Nephron progenitor cell (in vitro differentiated cells): Measurements from ENCODE around the gene CLEC16A.

Experiments
- DNase-seq: peaks from one replicate; pipeline ENCODE4 v3.0.0; 2021
- H3K27ac Mint-ChIP-seq: 2 replicates; pipeline ENCODE4 v1.8.0; 2021; ENCODE audit warnings: mild to moderate bottlenecking, moderate library complexity, mixed read lengths
- H3K27me3 Mint-ChIP-seq: 2 replicates; pipeline ENCODE4 v1.8.0; 2021; ENCODE audit warnings: mild to moderate bottlenecking, low read depth, mixed read lengths; ENCODE audit not compliant: poor library complexity
- H3K36me3 Mint-ChIP-seq: 2 replicates; pipeline ENCODE4 v1.8.0; 2021; ENCODE audit warnings: low read depth, mixed read lengths
- H3K4me1 Mint-ChIP-seq: 2 replicates; pipeline ENCODE4 v1.8.0; 2021; ENCODE audit warnings: mixed read lengths
- H3K4me3 Mint-ChIP-seq: 2 replicates; pipeline ENCODE4 v1.8.0; 2021; ENCODE audit warnings: mild to moderate bottlenecking, moderate library complexity, mixed read lengths
- H3K9me3 Mint-ChIP-seq: 2 replicates; pipeline ENCODE4 v1.8.0; 2021; ENCODE audit warnings: mild to moderate bottlenecking, moderate library complexity, mixed read lengths
- TF ChIP-seq, protein P1 (sequence below): fragments of 200-600 bp; sonication (generic); IDR thresholded peaks from 2 replicates; pipeline ENCODE4 v1.5.0; 2021; ENCODE audit warnings: antibody characterized with exemption

The CLEC16A gene

DNA sequence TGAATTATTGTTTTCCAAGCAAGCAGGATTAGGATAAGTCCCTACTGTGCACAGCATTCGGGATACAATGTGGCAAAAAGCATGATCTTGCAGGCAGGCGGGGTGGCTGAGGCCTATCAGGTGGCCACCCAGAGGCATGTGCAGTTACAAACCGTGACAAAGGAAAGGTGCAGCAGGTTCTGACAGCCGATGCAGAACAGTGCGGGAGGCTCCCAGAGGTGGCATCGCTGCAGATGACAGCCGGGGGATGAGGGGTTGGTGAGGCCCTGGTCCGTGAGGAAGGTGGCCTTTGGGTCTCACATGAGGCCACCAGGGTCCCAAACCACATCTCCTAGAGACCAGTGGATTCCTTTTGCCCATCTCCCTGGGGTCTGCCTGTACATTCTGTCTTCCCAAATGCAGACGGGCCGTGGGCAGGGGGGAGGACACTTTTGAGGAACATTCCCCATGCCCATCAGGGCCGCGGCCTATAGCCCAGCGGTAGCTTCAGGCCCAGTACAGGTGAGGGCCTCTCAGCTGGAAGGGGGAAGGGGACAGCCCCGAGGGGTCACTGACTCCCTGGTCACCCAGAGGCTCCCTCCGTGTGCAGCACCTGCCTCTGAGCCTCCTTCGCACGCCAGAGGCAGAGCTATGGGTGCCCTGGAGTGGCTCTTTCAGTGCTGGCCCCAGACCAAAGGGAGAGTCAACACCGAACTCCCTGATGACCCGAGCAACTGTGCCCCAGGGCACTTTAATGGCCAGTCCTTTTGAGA is 226.5 kb downstream of the CLEC16A start:
- no peak overlapping the region for H3K4me3 Mint-ChIP-seq
- H3K27me3 Mint-ChIP-seq = peaks cover 17% of the 10 kb centered on the region
- peaks cover 16% of the 10 kb centered on the region for H3K36me3 Mint-ChIP-seq
- TF ChIP-seq, protein P1, sequence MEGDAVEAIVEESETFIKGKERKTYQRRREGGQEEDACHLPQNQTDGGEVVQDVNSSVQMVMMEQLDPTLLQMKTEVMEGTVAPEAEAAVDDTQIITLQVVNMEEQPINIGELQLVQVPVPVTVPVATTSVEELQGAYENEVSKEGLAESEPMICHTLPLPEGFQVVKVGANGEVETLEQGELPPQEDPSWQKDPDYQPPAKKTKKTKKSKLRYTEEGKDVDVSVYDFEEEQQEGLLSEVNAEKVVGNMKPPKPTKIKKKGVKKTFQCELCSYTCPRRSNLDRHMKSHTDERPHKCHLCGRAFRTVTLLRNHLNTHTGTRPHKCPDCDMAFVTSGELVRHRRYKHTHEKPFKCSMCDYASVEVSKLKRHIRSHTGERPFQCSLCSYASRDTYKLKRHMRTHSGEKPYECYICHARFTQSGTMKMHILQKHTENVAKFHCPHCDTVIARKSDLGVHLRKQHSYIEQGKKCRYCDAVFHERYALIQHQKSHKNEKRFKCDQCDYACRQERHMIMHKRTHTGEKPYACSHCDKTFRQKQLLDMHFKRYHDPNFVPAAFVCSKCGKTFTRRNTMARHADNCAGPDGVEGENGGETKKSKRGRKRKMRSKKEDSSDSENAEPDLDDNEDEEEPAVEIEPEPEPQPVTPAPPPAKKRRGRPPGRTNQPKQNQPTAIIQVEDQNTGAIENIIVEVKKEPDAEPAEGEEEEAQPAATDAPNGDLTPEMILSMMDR = no peak
- no peak overlapping the region for H3K27ac Mint-ChIP-seq
- no peaks in the 10 kb centered on the region for H3K9me3 Mint-ChIP-seq
- H3K4me1 Mint-ChIP-seq = peaks cover 59% of the 10 kb centered on the region
- DNase-seq = no peak

DNA sequence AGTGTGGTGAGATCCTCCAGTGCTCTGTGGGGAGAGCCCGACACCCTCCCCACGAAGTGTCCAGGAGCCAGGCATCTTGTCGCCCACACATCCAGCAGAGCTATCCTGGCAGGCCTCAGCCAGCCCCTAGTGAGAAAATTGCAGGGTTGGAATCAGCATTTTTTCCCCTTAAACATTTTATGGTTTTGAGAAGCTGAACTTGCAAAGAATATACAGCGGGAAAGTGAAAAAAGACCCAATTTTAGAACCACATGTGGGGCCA is 227.0 kb downstream of the CLEC16A start:
- peaks cover 16% of the 10 kb centered on the region for H3K36me3 Mint-ChIP-seq
- H3K9me3 Mint-ChIP-seq = no peaks in the 10 kb centered on the region
- no peak overlapping the region for H3K4me3 Mint-ChIP-seq
- no peak overlapping the region for H3K27ac Mint-ChIP-seq
- DNase-seq = no peak
- peaks cover 21% of the 10 kb centered on the region for H3K27me3 Mint-ChIP-seq
- TF ChIP-seq, protein P1 = no peak
- peaks cover 61% of the 10 kb centered on the region for H3K4me1 Mint-ChIP-seq

DNA sequence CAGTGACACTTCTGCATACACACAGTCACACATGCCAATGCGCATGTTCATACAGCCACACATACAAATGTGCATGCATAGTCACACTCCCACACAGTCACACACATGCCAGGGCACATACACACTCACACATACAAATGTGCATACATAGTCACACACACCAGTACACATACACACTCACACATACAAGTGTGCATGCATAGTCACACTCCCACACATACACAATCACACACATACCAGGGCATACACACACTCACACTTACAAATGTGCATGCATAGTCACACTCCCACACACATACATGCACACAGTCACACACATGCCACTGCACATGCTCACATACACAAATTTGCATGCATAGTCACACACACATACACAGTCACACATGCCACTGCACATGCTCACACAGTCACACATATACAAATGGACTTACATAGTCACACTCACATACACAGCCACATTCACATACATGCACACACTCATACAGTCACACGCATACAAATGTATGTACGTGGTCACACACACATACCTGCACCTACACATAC is 227.5 kb downstream of the CLEC16A start:
- no peak for DNase-seq

DNA sequence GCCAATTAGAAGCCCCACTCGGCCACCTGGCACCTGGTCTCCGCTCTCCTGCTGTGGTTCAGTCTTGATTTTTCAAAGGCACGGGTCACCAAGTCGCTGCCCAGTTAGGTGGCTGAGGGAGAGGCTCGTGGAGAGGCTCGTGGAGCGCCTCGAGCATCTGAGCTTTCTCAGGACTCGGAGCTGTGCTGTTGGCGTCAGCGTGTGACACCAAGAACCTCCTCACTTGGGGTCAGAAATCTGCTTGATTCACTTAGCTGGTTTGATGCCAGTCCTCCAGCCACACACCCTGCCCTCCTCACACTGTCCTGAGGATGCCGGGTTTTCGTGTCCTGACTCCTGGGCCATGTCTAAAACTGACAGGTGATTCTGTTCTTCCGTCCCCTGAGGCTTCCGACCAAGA is 229.1 kb downstream of the CLEC16A start:
- peaks cover 61% of the 10 kb centered on the region for H3K4me1 Mint-ChIP-seq
- peaks cover 18% of the 10 kb centered on the region for H3K27me3 Mint-ChIP-seq
- H3K36me3 Mint-ChIP-seq = peaks cover 16% of the 10 kb centered on the region
- TF ChIP-seq, protein P1 = no peak
- H3K9me3 Mint-ChIP-seq = no peaks in the 10 kb centered on the region
- peak overlapping the region; percentile 54 for H3K27ac Mint-ChIP-seq
- no peak overlapping the region for H3K4me3 Mint-ChIP-seq
- DNase-seq = no peak

More for the DNA sequence above, 227.5 kb downstream of the CLEC16A start:
- H3K27ac Mint-ChIP-seq = no peak overlapping the region
- H3K27me3 Mint-ChIP-seq = peaks cover 20% of the 10 kb centered on the region
- H3K36me3 Mint-ChIP-seq = peaks cover 16% of the 10 kb centered on the region
- TF ChIP-seq, protein P1 = no peak
- no peaks in the 10 kb centered on the region for H3K9me3 Mint-ChIP-seq
- no peak overlapping the region for H3K4me3 Mint-ChIP-seq
- peaks cover 61% of the 10 kb centered on the region for H3K4me1 Mint-ChIP-seq

DNA sequence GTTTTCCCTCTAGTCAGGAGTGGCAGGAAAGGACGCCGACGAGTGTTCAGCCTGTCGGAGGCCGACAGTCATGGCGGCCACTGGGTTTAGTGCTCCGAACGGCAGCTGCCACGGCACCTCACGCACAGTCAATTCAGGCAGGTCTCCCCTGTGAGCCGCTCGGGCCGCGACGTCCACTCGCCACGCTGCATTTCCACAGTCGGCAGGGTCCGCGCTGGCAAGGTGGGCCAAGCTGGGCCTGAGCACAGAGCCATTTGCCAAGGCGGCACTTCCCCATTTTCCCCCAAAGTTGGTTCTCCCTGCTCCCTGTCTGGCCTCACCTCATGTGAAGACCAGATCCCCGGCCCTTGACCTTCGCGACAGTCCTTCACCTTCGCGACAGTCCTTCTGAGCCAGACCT is 229.8 kb downstream of the CLEC16A start:
- TF ChIP-seq, protein P1 = no peak
- no peak for DNase-seq
- Mint-ChIP-seq H3K36me3 (peaks cover 16% of the 10 kb centered on the region), H3K27ac (no peak overlapping the region), H3K4me3 (no peak overlapping the region), H3K4me1 (peaks cover 61% of the 10 kb centered on the region), H3K9me3 (no peaks in the 10 kb centered on the region), H3K27me3 (peaks cover 18% of the 10 kb centered on the region)
